C4-2B (cell line): Measurements from ENCODE around the gene CD300LD.

Experiments
- H3K27ac ChIP-seq: fragments of 450-650 bp; 2 replicates; pipeline ENCODE4 v1.5.1; 2017
- ZFX ChIP-seq: fragments of 450-650 bp; IDR thresholded peaks from 2 replicates; pipeline ENCODE4 v1.6.1; 2017
- TF ChIP-seq, protein P1 (sequence below): fragments of 450-650 bp; conservative IDR thresholded peaks from 2 replicates; pipeline ENCODE4 v1.5.1; 2017; ENCODE audit warnings: mild to moderate bottlenecking

The CD300LD gene

DNA sequence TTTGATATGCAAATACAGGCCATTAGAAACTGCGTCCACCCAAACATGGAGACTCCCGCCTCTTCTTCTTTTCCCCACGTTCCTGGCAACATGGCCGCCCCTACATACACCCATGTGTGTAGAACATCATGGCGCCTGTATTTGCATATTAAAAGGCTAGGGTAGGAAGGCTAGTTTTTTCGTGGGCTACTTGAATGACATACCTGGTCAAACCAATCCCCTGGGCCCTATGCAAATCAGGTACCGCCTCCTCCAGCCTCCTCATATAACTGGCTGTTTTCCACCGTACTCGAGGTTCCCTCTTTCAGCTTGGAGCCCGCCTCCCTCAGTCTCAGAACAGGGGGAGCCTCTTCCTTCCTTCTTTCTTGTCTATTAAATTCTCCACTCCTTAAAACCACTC lies 60.0 kb downstream of the CD300LD start:
- no peak overlapping the region for H3K27ac ChIP-seq

DNA sequence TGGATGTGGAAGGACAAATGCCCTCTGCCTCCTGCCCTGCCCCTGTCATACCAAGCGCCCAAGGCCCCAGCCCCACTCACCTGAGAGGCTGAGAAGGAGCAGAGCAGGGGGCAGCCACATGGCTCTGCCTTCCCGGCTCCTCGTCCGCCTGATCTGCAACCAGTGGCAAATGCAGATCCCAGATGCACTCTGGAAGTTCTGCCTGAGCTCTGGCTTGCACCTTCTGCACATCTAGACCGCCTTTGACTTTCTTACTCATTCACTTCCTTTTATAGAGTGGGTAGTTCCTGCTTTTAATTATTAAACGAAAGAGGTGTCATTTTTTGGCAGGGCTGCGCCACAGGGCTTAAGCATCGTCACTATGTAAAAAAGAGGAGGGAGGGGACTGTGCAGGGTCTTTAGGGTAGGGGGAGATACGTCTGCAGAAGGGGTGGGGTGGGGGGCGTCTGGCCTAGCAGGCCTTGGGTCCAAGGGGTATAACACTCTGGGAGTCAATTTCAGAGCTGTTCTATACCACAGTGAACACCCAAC lies 60.8 kb downstream of the CD300LD start, which contains the start of gene CD300LB:
CD300LB (minus strand) TSS at position 245 of the 531 bp plus-strand sequence; CDS start at position 120, 125 bp downstream.
- H3K27ac ChIP-seq: no peak within 1 kb of the TSS
- TF ChIP-seq ZFX: no peak
- TF ChIP-seq, protein P1, sequence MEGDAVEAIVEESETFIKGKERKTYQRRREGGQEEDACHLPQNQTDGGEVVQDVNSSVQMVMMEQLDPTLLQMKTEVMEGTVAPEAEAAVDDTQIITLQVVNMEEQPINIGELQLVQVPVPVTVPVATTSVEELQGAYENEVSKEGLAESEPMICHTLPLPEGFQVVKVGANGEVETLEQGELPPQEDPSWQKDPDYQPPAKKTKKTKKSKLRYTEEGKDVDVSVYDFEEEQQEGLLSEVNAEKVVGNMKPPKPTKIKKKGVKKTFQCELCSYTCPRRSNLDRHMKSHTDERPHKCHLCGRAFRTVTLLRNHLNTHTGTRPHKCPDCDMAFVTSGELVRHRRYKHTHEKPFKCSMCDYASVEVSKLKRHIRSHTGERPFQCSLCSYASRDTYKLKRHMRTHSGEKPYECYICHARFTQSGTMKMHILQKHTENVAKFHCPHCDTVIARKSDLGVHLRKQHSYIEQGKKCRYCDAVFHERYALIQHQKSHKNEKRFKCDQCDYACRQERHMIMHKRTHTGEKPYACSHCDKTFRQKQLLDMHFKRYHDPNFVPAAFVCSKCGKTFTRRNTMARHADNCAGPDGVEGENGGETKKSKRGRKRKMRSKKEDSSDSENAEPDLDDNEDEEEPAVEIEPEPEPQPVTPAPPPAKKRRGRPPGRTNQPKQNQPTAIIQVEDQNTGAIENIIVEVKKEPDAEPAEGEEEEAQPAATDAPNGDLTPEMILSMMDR: no peak

More for the DNA sequence above, 60.0 kb downstream of the CD300LD start:
- TF ChIP-seq, protein P1: no peak
- TF ChIP-seq ZFX: no peak

DNA sequence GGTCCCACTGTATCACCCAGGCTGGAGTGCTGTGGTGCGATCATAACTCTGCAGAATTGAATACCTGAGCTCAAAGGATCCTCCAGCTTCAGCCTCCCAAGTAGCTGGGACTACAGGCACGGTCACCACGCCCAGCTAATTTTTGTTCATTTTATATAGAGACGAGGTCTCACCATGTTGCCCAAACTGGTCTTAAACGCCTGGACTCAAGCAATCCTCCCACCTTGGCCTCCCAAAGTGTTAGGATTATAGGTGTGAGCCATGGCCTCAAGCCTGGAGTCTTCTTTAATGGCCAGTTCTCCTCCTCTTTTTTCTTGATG lies 61.3 kb downstream of the CD300LD start:
- TF ChIP-seq, protein P1: no peak
- no peak for TF ChIP-seq ZFX
- H3K27ac ChIP-seq: no peak overlapping the region
